ENCODE results near the gene CCL7. TPM values are rescaled to one million over a fixed set of nuclear protein-coding genes. Genes with fewer than 3 reads are reported as not detected.

CCL7 gene
- total RNA-seq, 2 donors from 2014 or later, result not detected

- peaks cover 8% of the 10 kb centered on the region for H3K4me1 ChIP-seq (ENCODE audit: control insufficient read depth, insufficient read depth, low read length)
- Mint-ChIP-seq H3K27ac (no peak overlapping the region), H3K9me3 (no peaks in the 10 kb centered on the region), H3K4me3 (no peak overlapping the region), H3K36me3 (ENCODE audit: low read depth) (peaks cover 10% of the 10 kb centered on the region), H3K27me3 (ENCODE audit: insufficient read depth) (peaks cover 3% of the 10 kb centered on the region), H3K4me1 (peaks cover 15% of the 10 kb centered on the region)
- H3K4me3 ChIP-seq (ENCODE audit: low read length), result no peak overlapping the region
- H3K27me3 ChIP-seq (ENCODE audit: control insufficient read depth, insufficient read depth, low read length, poor library complexity, severe bottlenecking), result no peaks in the 10 kb centered on the region
- H3K9me3 ChIP-seq (ENCODE audit: control insufficient read depth, low read length), result no peaks in the 10 kb centered on the region
- TF ChIP-seq CTCF (conservative IDR thresholded peaks at IDR 0.05), result no peak
- no peak for DNase-seq
- H3K27ac ChIP-seq (ENCODE audit: low read depth, low read length), result no peak overlapping the region
- no peak overlapping the region for H3K9ac ChIP-seq (ENCODE audit: extremely low read depth, low read length, poor library complexity, severe bottlenecking)
- peaks cover 19% of the 10 kb centered on the region for H3K36me3 ChIP-seq (ENCODE audit: control insufficient read depth, insufficient read depth, low read length)
Measured at GRCh38 chr17:34259146-34259545, 10.9 kb upstream of the CCL7 start.

- H3K27ac ChIP-seq (ENCODE audit: low read depth, low read length), result no peak overlapping the region
- no peak overlapping the region for H3K4me3 ChIP-seq (ENCODE audit: low read length)
- no peaks in the 10 kb centered on the region for H3K9me3 ChIP-seq (ENCODE audit: control insufficient read depth, low read length)
- H3K36me3 ChIP-seq (ENCODE audit: control insufficient read depth, insufficient read depth, low read length), result peaks cover 13% of the 10 kb centered on the region
- Mint-ChIP-seq H3K4me3 (no peak overlapping the region), H3K27me3 (ENCODE audit: insufficient read depth) (peaks cover 10% of the 10 kb centered on the region), H3K36me3 (ENCODE audit: low read depth) (peaks cover 10% of the 10 kb centered on the region), H3K4me1 (peaks cover 2% of the 10 kb centered on the region), H3K9me3 (no peaks in the 10 kb centered on the region), H3K27ac (no peak overlapping the region)
- WGBS, 2 experiments (ENCODE audit: insufficient coverage in 1 of 2, insufficient read length in 1 of 2), result 79 to 88% methylated on average over 3 to 4 of the region's 4 CpGs
- H3K9ac ChIP-seq (ENCODE audit: extremely low read depth, low read length, poor library complexity, severe bottlenecking), result no peak overlapping the region
- DNase-seq, result no peak
- no peaks in the 10 kb centered on the region for H3K4me1 ChIP-seq (ENCODE audit: control insufficient read depth, insufficient read depth, low read length)
- no peak for TF ChIP-seq CTCF (conservative IDR thresholded peaks at IDR 0.05)
- no peaks in the 10 kb centered on the region for H3K27me3 ChIP-seq (ENCODE audit: control insufficient read depth, insufficient read depth, low read length, poor library complexity, severe bottlenecking)
Measured at GRCh38 chr17:34260861-34261260, 9.2 kb upstream of the CCL7 start.

- H3K27me3 ChIP-seq (ENCODE audit: control insufficient read depth, insufficient read depth, low read length, poor library complexity, severe bottlenecking), result no peaks in the 10 kb centered on the region
- no peak for TF ChIP-seq CTCF (conservative IDR thresholded peaks at IDR 0.05)
- Mint-ChIP-seq H3K36me3 (ENCODE audit: low read depth) (peaks cover 4% of the 10 kb centered on the region), H3K27me3 (ENCODE audit: insufficient read depth) (peaks cover 10% of the 10 kb centered on the region), H3K27ac (no peak overlapping the region), H3K4me3 (no peak overlapping the region), H3K9me3 (no peaks in the 10 kb centered on the region), H3K4me1 (no peaks in the 10 kb centered on the region)
- no peaks in the 10 kb centered on the region for H3K9me3 ChIP-seq (ENCODE audit: control insufficient read depth, low read length)
- H3K4me3 ChIP-seq (ENCODE audit: low read length), result no peak overlapping the region
- no peak overlapping the region for H3K9ac ChIP-seq (ENCODE audit: extremely low read depth, low read length, poor library complexity, severe bottlenecking)
- H3K4me1 ChIP-seq (ENCODE audit: control insufficient read depth, insufficient read depth, low read length), result no peaks in the 10 kb centered on the region
- no peak overlapping the region for H3K27ac ChIP-seq (ENCODE audit: low read depth, low read length)
- no peak for DNase-seq
- WGBS, 2 experiments (ENCODE audit: insufficient coverage in 1 of 2, insufficient read length in 1 of 2), result 92 to 95% methylated on average over 3 to 4 of the region's 5 CpGs
- H3K36me3 ChIP-seq (ENCODE audit: control insufficient read depth, insufficient read depth, low read length), result peaks cover 5% of the 10 kb centered on the region
Measured at GRCh38 chr17:34261568-34262337, 8.3 kb upstream of the CCL7 start.

All from endodermal cell (in vitro differentiated cells).